Measurements from ENCODE around the gene C12orf42. TPM values are rescaled to one million over a fixed set of nuclear protein-coding genes. Genes with fewer than 3 reads are reported as not detected.

The C12orf42 gene
- total RNA-seq, 6 donors from 2014 or later: not detected

GRCh38 chr12:103382736-103383346, 112.9 kb downstream of the C12orf42 start:
- H3K27ac ChIP-seq: no peak overlapping the region
- WGBS, 2 donors: 69 to 73% methylated on average over 1 of the region's 1 CpG
- ATAC-seq (ENCODE audit: low FRiP score in 2 of 2): no peak
- no peaks in the 10 kb centered on the region for H3K9me3 ChIP-seq
- H3K4me1 ChIP-seq: no peaks in the 10 kb centered on the region
- no peaks in the 10 kb centered on the region for H3K27me3 ChIP-seq
- no peaks in the 10 kb centered on the region for H3K36me3 ChIP-seq
- no peak overlapping the region for H3K4me3 ChIP-seq
- no peak for DNase-seq
- no peak for TF ChIP-seq POLR2A (IDR thresholded peaks at IDR 0.05)
- TF ChIP-seq EP300 (IDR thresholded peaks at IDR 0.05): no peak
- TF ChIP-seq CTCF (IDR thresholded peaks at IDR 0.05): no peak
- no peak for TF ChIP-seq POLR2AphosphoS5 (IDR thresholded peaks at IDR 0.05)

DNA sequence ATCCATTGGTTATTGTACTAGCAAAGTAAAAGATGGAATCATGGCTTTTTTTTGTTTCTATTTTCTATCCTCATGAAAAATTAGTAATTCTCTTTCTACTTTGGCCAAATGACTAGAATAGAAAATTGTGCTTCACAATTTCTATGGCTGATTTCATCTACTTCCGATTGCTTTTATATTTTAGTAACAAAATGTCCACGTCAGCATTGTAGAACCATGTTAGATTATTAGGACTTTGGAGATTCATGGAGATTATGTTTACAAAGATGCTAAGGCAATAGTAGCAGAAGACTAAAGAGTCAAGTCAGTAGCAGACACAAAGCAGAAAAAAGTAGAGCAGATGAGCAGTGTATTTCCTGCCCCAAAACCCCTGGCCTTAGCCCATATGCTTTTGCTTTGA, 113.6 kb downstream of the C12orf42 start:
- DNase-seq: no peak
- Histone ChIP-seq H3K27ac (no peak overlapping the region), H3K4me1 (no peaks in the 10 kb centered on the region), H3K4me3 (no peak overlapping the region), H3K27me3 (no peaks in the 10 kb centered on the region), H3K36me3 (no peaks in the 10 kb centered on the region), H3K9me3 (no peaks in the 10 kb centered on the region)
- no peak for TF ChIP-seq POLR2A (IDR thresholded peaks at IDR 0.05)
- TF ChIP-seq EP300 (IDR thresholded peaks at IDR 0.05): no peak
- TF ChIP-seq POLR2AphosphoS5 (IDR thresholded peaks at IDR 0.05): no peak
- TF ChIP-seq CTCF (IDR thresholded peaks at IDR 0.05): no peak
- WGBS, 2 donors: 88 to 95% methylated on average over 2 of the region's 2 CpGs
- ATAC-seq (ENCODE audit: low FRiP score in 2 of 2): no peak

DNA sequence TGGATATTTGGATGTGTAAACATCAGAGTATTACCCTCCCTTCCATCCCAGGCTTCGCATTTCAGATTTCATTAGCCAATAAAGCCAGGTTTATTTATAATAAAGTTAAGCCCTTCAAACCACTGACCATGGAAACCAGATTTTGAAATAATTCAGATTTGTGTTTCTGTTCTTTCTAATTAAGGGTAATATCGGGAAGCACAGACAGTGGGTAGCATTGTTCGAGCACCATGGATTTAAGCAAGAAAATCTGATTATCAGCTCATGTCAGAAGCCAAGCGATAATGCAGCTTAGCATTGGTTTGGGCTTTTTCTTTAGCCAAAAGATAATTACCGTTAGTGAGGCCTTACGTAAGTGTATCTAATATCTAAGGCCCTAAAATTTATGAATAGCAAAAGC, 116.1 kb downstream of the C12orf42 start:
- no peak for ATAC-seq (ENCODE audit: low FRiP score in 2 of 2)

GRCh38 chr12:103373088-103373523, 122.7 kb downstream of the C12orf42 start:
- ATAC-seq (ENCODE audit: low FRiP score in 2 of 2) (no peak), DNase-seq (peak in 1 of 2 donors; percentile 28)
- 58 to 63% methylated on average over 4 of the region's 4 CpGs for WGBS, 2 donors
- no peaks in the 10 kb centered on the region for H3K9me3 ChIP-seq
- no peaks in the 10 kb centered on the region for H3K36me3 ChIP-seq
- no peak overlapping the region for H3K4me3 ChIP-seq
- TF ChIP-seq POLR2AphosphoS5 (IDR thresholded peaks at IDR 0.05): no peak
- no peak for TF ChIP-seq POLR2A (IDR thresholded peaks at IDR 0.05)
- TF ChIP-seq EP300 (IDR thresholded peaks at IDR 0.05): no peak
- no peak for TF ChIP-seq CTCF (IDR thresholded peaks at IDR 0.05)
- H3K27me3 ChIP-seq: no peaks in the 10 kb centered on the region
- H3K27ac ChIP-seq: no peak overlapping the region
- peaks cover 0 to 3% (median 0%) of the 10 kb centered on the region in 4 donors for H3K4me1 ChIP-seq

More for the DNA sequence above, 116.1 kb downstream of the C12orf42 start:
- H3K36me3 ChIP-seq: no peaks in the 10 kb centered on the region
- no peaks in the 10 kb centered on the region for H3K9me3 ChIP-seq
- DNase-seq: no peak
- TF ChIP-seq POLR2A (IDR thresholded peaks at IDR 0.05) (no peak), POLR2AphosphoS5 (IDR thresholded peaks at IDR 0.05) (no peak), EP300 (IDR thresholded peaks at IDR 0.05) (no peak), CTCF (IDR thresholded peaks at IDR 0.05) (no peak)
- H3K4me3 ChIP-seq: no peak overlapping the region
- H3K27ac ChIP-seq: no peak overlapping the region
- H3K4me1 ChIP-seq: no peaks in the 10 kb centered on the region
- no peaks in the 10 kb centered on the region for H3K27me3 ChIP-seq
- 89 to 90% methylated on average over 6 of the region's 6 CpGs for WGBS, 2 donors

GRCh38 chr12:103369929-103370328, 125.8 kb downstream of the C12orf42 start:
- Histone ChIP-seq H3K36me3 (no peaks in the 10 kb centered on the region), H3K27me3 (no peaks in the 10 kb centered on the region), H3K4me3 (no peak overlapping the region), H3K4me1 (peaks cover 0 to 3% (median 0%) of the 10 kb centered on the region in 4 donors), H3K27ac (no peak overlapping the region), H3K9me3 (no peaks in the 10 kb centered on the region)
- WGBS, 2 donors: 90 to 100% methylated on average over 1 of the region's 1 CpG
- ATAC-seq (ENCODE audit: low FRiP score in 2 of 2) (no peak), DNase-seq (no peak)
- TF ChIP-seq POLR2A (IDR thresholded peaks at IDR 0.05) (no peak), CTCF (IDR thresholded peaks at IDR 0.05) (no peak), POLR2AphosphoS5 (IDR thresholded peaks at IDR 0.05) (no peak), EP300 (IDR thresholded peaks at IDR 0.05) (no peak)

Measured in upper lobe of left lung (tissue), 6 donors.